Cortex of kidney (tissue), 1 donor: ENCODE measurements around the gene STYXL1.
"Not testable (repeated sequence)": the region's sequence is repeated elsewhere in the genome, so short reads cannot be mapped to it uniquely, and the experiment has no call there.

Source experiments
- DNase-seq: peaks from one replicate; lab custom pipeline; 2025; lab: John Stamatoyannopoulos, UW

The STYXL1 gene

GRCh38 chr7:76065016-76065612 is 17.3 kb upstream of the STYXL1 start:
- DNase-seq, result no peak

GRCh38 chr7:76064208-76064970 is 16.6 kb upstream of the STYXL1 start:
- DNase-seq, result no peak

- DNase-seq, result no peak
Measured at GRCh38 chr7:76063525-76063924, 15.7 kb upstream of the STYXL1 start.

- DNase-seq, result no peak
Measured at GRCh38 chr7:76063114-76063513, 15.3 kb upstream of the STYXL1 start.

GRCh38 chr7:76062254-76062653 is 14.5 kb upstream of the STYXL1 start:
- DNase-seq, result no peak

GRCh38 chr7:76060842-76061241 is 13.0 kb upstream of the STYXL1 start:
- no peak for DNase-seq

- not testable (repeated sequence) for DNase-seq
Measured at GRCh38 chr7:76058745-76059144, 10.9 kb upstream of the STYXL1 start.

- DNase-seq, result no peak
Measured at GRCh38 chr7:76057813-76058145, 10.0 kb upstream of the STYXL1 start.

GRCh38 chr7:76057103-76057812 is 9.5 kb upstream of the STYXL1 start:
- DNase-seq, result no peak

- no peak for DNase-seq
Measured at GRCh38 chr7:76056241-76056640, 8.4 kb upstream of the STYXL1 start.

- no peak for DNase-seq
Measured at GRCh38 chr7:76054123-76055120, 6.6 kb upstream of the STYXL1 start.

GRCh38 chr7:76053461-76053860 is 5.7 kb upstream of the STYXL1 start:
- DNase-seq, result no peak

GRCh38 chr7:76052681-76053080 is 4.9 kb upstream of the STYXL1 start:
- not testable (repeated sequence) for DNase-seq

GRCh38 chr7:76051840-76052239 is 4.0 kb upstream of the STYXL1 start:
- DNase-seq, result no peak

GRCh38 chr7:76050545-76050944 is 2.7 kb upstream of the STYXL1 start:
- no peak for DNase-seq

- DNase-seq, result no peak
Measured at GRCh38 chr7:76049295-76049694, 1.5 kb upstream of the STYXL1 start.

GRCh38 chr7:76048668-76048988 is 828 bp upstream of the STYXL1 start:
- no peak for DNase-seq

- no peak for DNase-seq
Measured at GRCh38 chr7:76047305-76047810, 442 bp downstream of the STYXL1 start.

- no peak for DNase-seq
Measured at GRCh38 chr7:76044375-76044865, 3.4 kb downstream of the STYXL1 start.

GRCh38 chr7:76040126-76040525 is 7.7 kb downstream of the STYXL1 start:
- DNase-seq, result no peak

GRCh38 chr7:76037310-76037709 is 10.5 kb downstream of the STYXL1 start:
- DNase-seq, result no peak

GRCh38 chr7:76031964-76032363 is 15.8 kb downstream of the STYXL1 start:
- DNase-seq, result no peak
